ENCODE data around the gene SRRM4. TPM values are rescaled to one million over a fixed set of nuclear protein-coding genes. Genes with fewer than 3 reads are reported as not detected.
"Not testable (repeated sequence)": the region's sequence is repeated elsewhere in the genome, so short reads cannot be mapped to it uniquely, and the experiment has no call there.

SRRM4 gene
- total RNA-seq, 2 experiments from 2014 or later: not detected

DNA sequence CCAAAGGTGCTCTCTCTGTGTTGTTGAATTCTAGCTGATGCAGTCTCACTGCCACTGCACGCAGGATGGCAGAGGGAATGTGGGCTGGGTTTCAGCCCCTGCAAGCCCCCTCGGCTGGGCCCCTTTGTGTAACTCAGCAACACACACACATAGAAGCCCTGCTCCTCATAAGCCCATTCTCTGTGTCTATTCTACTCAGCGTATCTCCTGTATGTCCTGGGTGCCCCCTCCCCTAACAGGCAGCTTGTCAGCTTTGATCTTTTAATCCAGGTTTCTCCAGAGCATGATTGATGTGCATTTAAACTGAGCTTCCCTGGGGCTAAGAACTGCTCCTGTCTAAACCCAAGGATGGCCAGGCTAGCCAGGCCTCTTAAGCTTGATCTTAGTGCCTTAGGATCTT is 43.0 kb downstream of the SRRM4 start:
- DNase-seq: no peak
- CTCF ChIA-PET: interaction anchor here (1.2 kb wide), 1 partner anchor 13 kb away, joined by 3 read pairs; no protein-coding TSS in a partner anchor
- intact Hi-C loops (cut with DNase I, micrococcal nuclease): no loop called here
- Mint-ChIP-seq H3K36me3 (ENCODE audit: low read depth) (no peaks in the 10 kb centered on the region), H3K4me3 (no peak overlapping the region), H3K27me3 (peaks cover 3% of the 10 kb centered on the region), H3K9me3 (peaks cover 8% of the 10 kb centered on the region), H3K27ac (no peak overlapping the region), H3K4me1 (ENCODE audit: low read depth) (no peaks in the 10 kb centered on the region)
- ATAC-seq (ENCODE audit: poor library complexity): no peak
- no peaks in the 10 kb centered on the region for H3K36me3 ChIP-seq (ENCODE audit: insufficient read depth, low read length)
- peaks cover 0 to under 1% of the 10 kb centered on the region in 2 experiments for H3K27me3 ChIP-seq (ENCODE audit: control insufficient read depth in 1 of 2, insufficient read depth in 2 of 2, low read length in 2 of 2)
- no peak overlapping the region for H3K27ac ChIP-seq (ENCODE audit: low read depth in 1 of 2, low read length in 2 of 2)
- H3K9me3 ChIP-seq (ENCODE audit: control insufficient read depth in 1 of 2, insufficient read depth in 1 of 2, low read length in 2 of 2): peaks cover 0 to 4% of the 10 kb centered on the region in 2 experiments
- H3K4me1 ChIP-seq (ENCODE audit: insufficient read depth, low read length): no peaks in the 10 kb centered on the region
- POLR2A ChIA-PET: no interaction called here
- TF ChIP-seq, protein P1, sequence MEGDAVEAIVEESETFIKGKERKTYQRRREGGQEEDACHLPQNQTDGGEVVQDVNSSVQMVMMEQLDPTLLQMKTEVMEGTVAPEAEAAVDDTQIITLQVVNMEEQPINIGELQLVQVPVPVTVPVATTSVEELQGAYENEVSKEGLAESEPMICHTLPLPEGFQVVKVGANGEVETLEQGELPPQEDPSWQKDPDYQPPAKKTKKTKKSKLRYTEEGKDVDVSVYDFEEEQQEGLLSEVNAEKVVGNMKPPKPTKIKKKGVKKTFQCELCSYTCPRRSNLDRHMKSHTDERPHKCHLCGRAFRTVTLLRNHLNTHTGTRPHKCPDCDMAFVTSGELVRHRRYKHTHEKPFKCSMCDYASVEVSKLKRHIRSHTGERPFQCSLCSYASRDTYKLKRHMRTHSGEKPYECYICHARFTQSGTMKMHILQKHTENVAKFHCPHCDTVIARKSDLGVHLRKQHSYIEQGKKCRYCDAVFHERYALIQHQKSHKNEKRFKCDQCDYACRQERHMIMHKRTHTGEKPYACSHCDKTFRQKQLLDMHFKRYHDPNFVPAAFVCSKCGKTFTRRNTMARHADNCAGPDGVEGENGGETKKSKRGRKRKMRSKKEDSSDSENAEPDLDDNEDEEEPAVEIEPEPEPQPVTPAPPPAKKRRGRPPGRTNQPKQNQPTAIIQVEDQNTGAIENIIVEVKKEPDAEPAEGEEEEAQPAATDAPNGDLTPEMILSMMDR (IDR thresholded peaks at IDR 0.05): no peak
- no peak overlapping the region for H3K4me3 ChIP-seq (ENCODE audit: low read length)

DNA sequence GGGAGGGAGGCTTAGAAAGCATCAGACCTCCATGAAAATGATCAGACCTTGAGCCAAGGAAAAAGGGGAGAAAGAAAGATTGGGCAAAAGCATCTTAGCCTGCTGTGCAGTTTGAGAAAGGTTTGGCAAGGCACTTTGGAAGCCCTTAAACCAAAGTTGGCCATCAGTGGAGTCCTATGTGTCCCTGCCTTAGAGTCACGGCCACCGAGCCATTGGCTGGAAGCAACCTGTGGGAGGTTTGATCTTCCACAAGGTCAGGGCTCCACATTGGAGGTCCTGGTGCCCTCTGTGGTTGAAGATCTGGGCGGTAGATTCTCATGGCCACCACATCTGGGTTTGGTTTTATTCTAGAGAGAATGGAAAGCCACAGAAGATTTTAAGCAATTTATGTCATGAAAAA is 44.4 kb downstream of the SRRM4 start:
- ATAC-seq (ENCODE audit: poor library complexity) (no peak), DNase-seq (no peak)
- no peaks in the 10 kb centered on the region for H3K4me1 Mint-ChIP-seq (ENCODE audit: low read depth)
- H3K27ac Mint-ChIP-seq: no peak overlapping the region
- Histone ChIP-seq H3K27ac (ENCODE audit: low read depth in 1 of 2, low read length in 2 of 2) (no peak overlapping the region), H3K27me3 (ENCODE audit: control insufficient read depth in 1 of 2, insufficient read depth in 2 of 2, low read length in 2 of 2) (no peaks in the 10 kb centered on the region), H3K9me3 (ENCODE audit: control insufficient read depth in 1 of 2, insufficient read depth in 1 of 2, low read length in 2 of 2) (peaks cover 0 to 4% of the 10 kb centered on the region in 2 experiments), H3K4me3 (ENCODE audit: low read length) (no peak overlapping the region), H3K4me1 (ENCODE audit: insufficient read depth, low read length) (no peaks in the 10 kb centered on the region), H3K36me3 (ENCODE audit: insufficient read depth, low read length) (no peaks in the 10 kb centered on the region)
- CTCF ChIA-PET: no interaction called here
- no peaks in the 10 kb centered on the region for H3K36me3 Mint-ChIP-seq (ENCODE audit: low read depth)
- H3K9me3 Mint-ChIP-seq: peaks cover 5% of the 10 kb centered on the region
- POLR2A ChIA-PET: no interaction called here
- no peaks in the 10 kb centered on the region for H3K27me3 Mint-ChIP-seq
- no peak overlapping the region for H3K4me3 Mint-ChIP-seq
- intact Hi-C loops (cut with DNase I, micrococcal nuclease): no loop called here
- TF ChIP-seq, protein P1 (IDR thresholded peaks at IDR 0.05): no peak

DNA sequence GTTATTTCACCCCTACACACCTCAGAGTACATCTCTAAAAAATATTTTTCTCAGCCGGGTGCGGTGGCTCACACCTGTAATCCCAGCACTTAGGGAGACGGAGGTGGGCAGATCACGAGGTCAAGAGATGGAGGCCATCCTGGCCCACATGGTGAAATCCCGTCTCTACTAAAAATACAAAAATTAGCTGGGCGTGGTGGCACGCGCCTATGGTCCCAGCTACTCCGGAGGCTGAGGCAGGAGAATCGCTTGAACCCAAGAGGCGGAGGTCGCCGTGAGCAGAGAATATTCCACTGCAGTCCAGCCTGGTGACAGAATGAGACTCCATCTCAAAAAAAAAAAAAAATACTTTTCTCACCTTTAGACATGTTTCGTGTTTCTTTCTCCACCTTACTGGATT is 52.0 kb downstream of the SRRM4 start:
- H3K4me3 Mint-ChIP-seq; DNase-seq; H3K4me1 Mint-ChIP-seq (ENCODE audit: low read depth); ATAC-seq (ENCODE audit: poor library complexity); POLR2A ChIA-PET; H3K27ac ChIP-seq (ENCODE audit: low read depth in 1 of 2, low read length in 2 of 2); intact Hi-C loops (cut with DNase I, micrococcal nuclease); H3K27me3 Mint-ChIP-seq; H3K9me3 ChIP-seq (ENCODE audit: control insufficient read depth in 1 of 2, insufficient read depth in 1 of 2, low read length in 2 of 2); H3K36me3 ChIP-seq (ENCODE audit: insufficient read depth, low read length); H3K4me3 ChIP-seq (ENCODE audit: low read length); CTCF ChIA-PET; H3K36me3 Mint-ChIP-seq (ENCODE audit: low read depth); H3K4me1 ChIP-seq (ENCODE audit: insufficient read depth, low read length); H3K27ac Mint-ChIP-seq; H3K9me3 Mint-ChIP-seq; H3K27me3 ChIP-seq (ENCODE audit: control insufficient read depth in 1 of 2, insufficient read depth in 2 of 2, low read length in 2 of 2): not testable (repeated sequence)

Measured in CD4-positive, alpha-beta T cell (primary cell).